HCT116 (cell line): ENCODE results near the gene TMEM203. TPM values are rescaled to one million over a fixed set of nuclear protein-coding genes. Genes with fewer than 3 reads are reported as not detected.

Source experiments
- ATAC-seq: fragments of 200-7000 bp; cut with Tn5 transposase; 2 replicates; pipeline ENCODE4 v1.9.1; 2020; ENCODE audit warnings: mild to moderate bottlenecking, moderate library complexity
- BruUV-seq: library from RNA; stranded (reverse); fragments of 400-500 nt; replicated peaks from 2 replicates; lab custom pipeline; 2021; lab: Mats Ljungman, UMichigan
- CTCF ChIA-PET: fragments of 300-600 bp; sonication (Branson Sonifier 250); formaldehyde crosslinking; loops from one replicate; lab custom pipeline; 2021; ENCODE audit warnings: antibody characterized with exemption; lab: Charles Lee
- POLR2A ChIA-PET: fragments of 300-600, 350-600 bp; sonication (Branson Sonifier 250); formaldehyde crosslinking; loops from one replicate; lab custom pipeline; 2021; ENCODE audit warnings: antibody characterized with exemption; lab: Charles Lee
- RAD21 ChIA-PET, 2 experiments: fragments of 300-600 bp; sonication (Branson Sonifier 250); formaldehyde crosslinking; loops; one replicate each; lab custom pipeline; 2023; ENCODE audit warnings: low total read pairs in 2 of 2; ENCODE audit not compliant: uncharacterized antibody in 2 of 2, unreplicated experiment in 2 of 2, low non-redundant PET in 1 of 2; lab: Charles Lee
- DNase-seq: peaks from one replicate; pipeline ENCODE4 v3.0.0-alpha.2; 2010; ENCODE audit warnings: low read depth, low spot score
- H2AFZ ChIP-seq: fragments of 200-600 bp; shearing (Covaris generic), sonication (generic); 2 replicates; pipeline ENCODE4 v1.6.1; 2017; ENCODE audit warnings: low read depth, mixed run types, mixed read lengths, antibody characterized with exemption, low read length; ENCODE audit not compliant: poor library complexity, severe bottlenecking
- H3K27ac ChIP-seq: 2 replicates; pipeline ENCODE4 v1.5.1; 2012; ENCODE audit warnings: low read depth, low read length
- H3K27me3 ChIP-seq: fragments of 200-600 bp; sonication (generic); 2 replicates; pipeline ENCODE4 v1.6.1; 2016; ENCODE audit warnings: mixed run types, low read length, mixed read lengths; ENCODE audit not compliant: insufficient read depth
- H3K36me3 ChIP-seq, 2 experiments: fragments of 200-500 bp in 1 of 2; fragments of 200-600 bp in 1 of 2; sonication (Bioruptor generic) in 1 of 2; sonication (generic) in 1 of 2; 2 replicates each; pipeline versions ENCODE4 v1.5.1 to v1.6.1; 2014 to 2016; ENCODE audit warnings: low read length in 2 of 2, inconsistent platforms in 1 of 2, mixed read lengths in 1 of 2, mixed run types in 1 of 2; ENCODE audit not compliant: insufficient read depth in 2 of 2, control insufficient read depth in 1 of 2
- H3K4me1 ChIP-seq, 2 experiments: fragments of 200-600 bp in 1 of 2; sonication (generic) in 1 of 2; 2 replicates each; pipeline versions ENCODE4 v1.5.1 to v1.6.1; 2012 to 2017; ENCODE audit warnings: low read length in 2 of 2, inconsistent platforms in 1 of 2, mild to moderate bottlenecking in 1 of 2, mixed read lengths in 1 of 2, mixed run types in 1 of 2, moderate library complexity in 1 of 2; ENCODE audit not compliant: insufficient read depth in 2 of 2, control insufficient read depth in 1 of 2
- H3K4me2 ChIP-seq: fragments of 200-600 bp; sonication (generic); 2 replicates; pipeline ENCODE4 v1.6.1; 2017; ENCODE audit warnings: mixed run types, low read length, mixed read lengths
- H3K4me3 ChIP-seq, 2 experiments: fragments of 200-600 bp in 1 of 2; sonication (generic) in 1 of 2; replicated peaks in 1 of 2; 2 replicates each; pipeline ENCODE4 v1.5.1; 2011 to 2016; ENCODE audit warnings: low read length in 2 of 2, control low read depth in 1 of 2, low read depth in 1 of 2, mild to moderate bottlenecking in 1 of 2, mixed read lengths in 1 of 2, mixed run types in 1 of 2
- H3K79me2 ChIP-seq: fragments of 200-600 bp; sonication (generic); 2 replicates; pipeline ENCODE4 v1.6.1; 2017; ENCODE audit warnings: mild to moderate bottlenecking, mixed run types, low read length, moderate library complexity, mixed read lengths; ENCODE audit not compliant: insufficient read depth
- H3K9ac ChIP-seq: fragments of 200-600 bp; sonication (generic); 2 replicates; pipeline ENCODE4 v1.6.1; 2016; ENCODE audit warnings: low read length, mixed read lengths
- H3K9me2 ChIP-seq: fragments of 200-600 bp; sonication (generic), shearing (Covaris generic); 2 replicates; pipeline ENCODE4 v1.6.1; 2017; ENCODE audit warnings: mixed run types, mild to moderate bottlenecking, moderate library complexity; ENCODE audit not compliant: insufficient read depth
- H3K9me3 ChIP-seq, 2 experiments: fragments of 200-500 bp in 1 of 2; fragments of 200-600 bp in 1 of 2; sonication (Bioruptor generic) in 1 of 2; sonication (generic) in 1 of 2; 2 replicates each; pipeline ENCODE4 v1.6.1; 2014 to 2017; ENCODE audit warnings: low read length in 2 of 2, mixed read lengths in 2 of 2, inconsistent platforms in 1 of 2, low read depth in 1 of 2, mild to moderate bottlenecking in 1 of 2, mixed run types in 1 of 2, moderate library complexity in 1 of 2; ENCODE audit not compliant: control insufficient read depth in 1 of 2, insufficient read depth in 1 of 2
- H4K20me1 ChIP-seq: fragments of 200-600 bp; sonication (generic), shearing (Covaris generic); 2 replicates; pipeline ENCODE4 v1.6.1; 2017; ENCODE audit warnings: mixed run types, mild to moderate bottlenecking, moderate library complexity; ENCODE audit not compliant: insufficient read depth
- CBX3 ChIP-seq: IDR thresholded peaks from 2 replicates; pipeline ENCODE4 v1.6.1; 2012; ENCODE audit warnings: low read depth
- CEBPB ChIP-seq: IDR thresholded peaks from 2 replicates; pipeline ENCODE4 v1.6.1; 2012; ENCODE audit warnings: low read depth
- CTCF ChIP-seq, 3 experiments: fragments of 200-600 bp in 1 of 3; sonication (generic) in 1 of 3; IDR thresholded peaks in 2 of 3; conservative IDR thresholded peaks in 1 of 3; 2 replicates each; pipeline ENCODE4 v1.5.1; 2012 to 2017; ENCODE audit warnings: low read depth in 2 of 3, low read length in 2 of 3, antibody characterized with exemption in 1 of 3, borderline replicate concordance in 1 of 3, control low read depth in 1 of 3, mild to moderate bottlenecking in 1 of 3, mixed read lengths in 1 of 3, mixed run types in 1 of 3, moderate library complexity in 1 of 3; ENCODE audit not compliant: insufficient read depth in 1 of 3
- EGR1 ChIP-seq: IDR thresholded peaks from 2 replicates; pipeline ENCODE4 v1.6.1; 2012; ENCODE audit warnings: low read depth
- EZH2 ChIP-seq: fragments of 200-600 bp; sonication (generic); IDR thresholded peaks from 2 replicates; pipeline ENCODE4 v1.6.1; 2017; ENCODE audit warnings: antibody characterized with exemption, mixed run types
- EZH2phosphoT487 ChIP-seq: fragments of 200-600 bp; IDR thresholded peaks from 2 replicates; pipeline ENCODE4 v1.6.1; 2018; ENCODE audit warnings: antibody characterized with exemption, borderline replicate concordance
- FOSL1 ChIP-seq: IDR thresholded peaks from 2 replicates; pipeline ENCODE4 v1.6.1; 2012; ENCODE audit warnings: low read depth
- MAX ChIP-seq: IDR thresholded peaks from 2 replicates; pipeline ENCODE4 v1.6.1; 2012
- POLR2AphosphoS5 ChIP-seq: IDR thresholded peaks from 2 replicates; pipeline ENCODE4 v1.6.1; 2011; ENCODE audit warnings: mild to moderate bottlenecking, low read depth, low read length, moderate library complexity
- RAD21 ChIP-seq: IDR thresholded peaks from 2 replicates; pipeline ENCODE4 v1.6.1; 2012; ENCODE audit warnings: low read depth, mild to moderate bottlenecking
- SIN3A ChIP-seq: IDR thresholded peaks from 2 replicates; pipeline ENCODE4 v1.6.1; 2012; ENCODE audit warnings: low read depth
- SP1 ChIP-seq: IDR thresholded peaks from 2 replicates; pipeline ENCODE4 v1.6.1; 2012; ENCODE audit warnings: low read depth
- TCF7L2 ChIP-seq: IDR thresholded peaks from 2 replicates; pipeline ENCODE4 v1.7.0; 2011; ENCODE audit warnings: borderline replicate concordance, inconsistent platforms; ENCODE audit not compliant: insufficient read depth, insufficient read length; ENCODE audit errors: extremely low read depth
- YY1 ChIP-seq: IDR thresholded peaks from 2 replicates; pipeline ENCODE4 v1.6.1; 2011; ENCODE audit warnings: low read length, low read depth, moderate library complexity, mild to moderate bottlenecking; ENCODE audit not compliant: insufficient replicate concordance; ENCODE audit errors: extremely low read depth
- ZBTB33 ChIP-seq: IDR thresholded peaks from 2 replicates; pipeline ENCODE4 v1.6.1; 2011; ENCODE audit warnings: mild to moderate bottlenecking, low read length, moderate library complexity; ENCODE audit not compliant: insufficient replicate concordance; ENCODE audit errors: extremely low read depth
- ZNF274 ChIP-seq: fragments of 200-500 bp; sonication (Bioruptor generic); IDR thresholded peaks from 2 replicates; pipeline ENCODE4 v1.6.1; 2014; ENCODE audit warnings: mild to moderate bottlenecking, low read depth, low read length, inconsistent platforms
- intact Hi-C: fragments of 100-400 bp; cut with micrococcal nuclease; formaldehyde crosslinking; loops from 2 replicates; pipeline ENCODE4 v1.10.0; 2022
- total RNA-seq: library from RNA; stranded (reverse); gene quantifications from one replicate; pipeline ENCODE4 v1.2.1, GENCODE V29; 2021; ENCODE audit not compliant: unreplicated experiment

Gene TMEM203
- total RNA-seq, 1 experiment from 2014 or later = 45.0 TPM

GRCh38 chr9:137172901-137173795, 32.3 kb downstream of the TMEM203 start:
- Histone ChIP-seq H3K9me2 (no peaks in the 10 kb centered on the region), H3K36me3 (no peaks in the 10 kb centered on the region), H3K27me3 (no peaks in the 10 kb centered on the region), H2AFZ (no peak overlapping the region), H4K20me1 (no peaks in the 10 kb centered on the region), H3K9me3 (no peaks in the 10 kb centered on the region), H3K79me2 (no peaks in the 10 kb centered on the region), H3K9ac (no peak overlapping the region), H3K4me2 (no peak overlapping the region), H3K4me3 (no peak overlapping the region), H3K4me1 (peaks cover 7 to 26% of the 10 kb centered on the region in 2 experiments), H3K27ac (no peak overlapping the region)
- no peak for ATAC-seq
- RAD21 ChIA-PET = no interaction called here
- POLR2A ChIA-PET = no interaction called here
- DNase-seq = no peak
- no TSS peak for BruUV-seq
- TF ChIP-seq EZH2 = no peak
- no peak for TF ChIP-seq ZBTB33
- TF ChIP-seq EZH2phosphoT487 = no peak
- no peak for TF ChIP-seq RAD21
- TF ChIP-seq POLR2AphosphoS5 = no peak
- no peak for TF ChIP-seq MAX
- no peak for TF ChIP-seq YY1
- TF ChIP-seq SP1 = no peak
- no peak for TF ChIP-seq FOSL1
- no peak for TF ChIP-seq CTCF (IDR thresholded peaks at IDR 0.05 in 2 of 3, conservative IDR thresholded peaks at IDR 0.05 in 1 of 3; ENCODE audit: borderline replicate concordance in 1 of 3, insufficient read depth in 1 of 3, low read depth in 2 of 3, low read length in 2 of 3)
- no peak for TF ChIP-seq SIN3A
- no peak for TF ChIP-seq EGR1
- TF ChIP-seq CBX3 = no peak
- TF ChIP-seq ZNF274 = no peak
- TF ChIP-seq CEBPB = no peak
- TF ChIP-seq TCF7L2 = no peak
- CTCF ChIA-PET = no interaction called here
- intact Hi-C loops = no loop called here
